ENCODE measurements around the gene INS.

GRCh38 chr11:2147391-2147790 lies 13.6 kb downstream of the INS start:
- no peak for TF ChIP-seq EZH2phosphoT487 (IDR thresholded peaks at IDR 0.05; ENCODE audit: borderline replicate concordance, low read length)
- TF ChIP-seq, protein P1, sequence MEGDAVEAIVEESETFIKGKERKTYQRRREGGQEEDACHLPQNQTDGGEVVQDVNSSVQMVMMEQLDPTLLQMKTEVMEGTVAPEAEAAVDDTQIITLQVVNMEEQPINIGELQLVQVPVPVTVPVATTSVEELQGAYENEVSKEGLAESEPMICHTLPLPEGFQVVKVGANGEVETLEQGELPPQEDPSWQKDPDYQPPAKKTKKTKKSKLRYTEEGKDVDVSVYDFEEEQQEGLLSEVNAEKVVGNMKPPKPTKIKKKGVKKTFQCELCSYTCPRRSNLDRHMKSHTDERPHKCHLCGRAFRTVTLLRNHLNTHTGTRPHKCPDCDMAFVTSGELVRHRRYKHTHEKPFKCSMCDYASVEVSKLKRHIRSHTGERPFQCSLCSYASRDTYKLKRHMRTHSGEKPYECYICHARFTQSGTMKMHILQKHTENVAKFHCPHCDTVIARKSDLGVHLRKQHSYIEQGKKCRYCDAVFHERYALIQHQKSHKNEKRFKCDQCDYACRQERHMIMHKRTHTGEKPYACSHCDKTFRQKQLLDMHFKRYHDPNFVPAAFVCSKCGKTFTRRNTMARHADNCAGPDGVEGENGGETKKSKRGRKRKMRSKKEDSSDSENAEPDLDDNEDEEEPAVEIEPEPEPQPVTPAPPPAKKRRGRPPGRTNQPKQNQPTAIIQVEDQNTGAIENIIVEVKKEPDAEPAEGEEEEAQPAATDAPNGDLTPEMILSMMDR (IDR thresholded peaks at IDR 0.05; ENCODE audit: low read depth, low read length, poor library complexity, severe bottlenecking), result no peak
